Common myeloid progenitor, CD34-positive (primary cell): ENCODE measurements around the gene LEF1.
A peak's percentile ranks its signal among the peaks of the same experiment; 100 is the strongest.

Source experiments
- CTCF ChIA-PET: fragments of 350-600 bp; sonication (Branson Sonifier 250); formaldehyde crosslinking; loops from one replicate; lab custom pipeline; 2021; ENCODE audit warnings: antibody characterized with exemption; lab: Charles Lee
- POLR2A ChIA-PET: fragments of 350-600 bp; sonication (Branson Sonifier 250); formaldehyde crosslinking; loops from one replicate; lab custom pipeline; 2021; ENCODE audit warnings: antibody characterized with exemption; lab: Charles Lee
- DNase-seq, 3 donors: peaks; one replicate each; pipeline versions ENCODE4 v3.0.0 to v3.0.0-alpha.2; 2013
- H3K27ac ChIP-seq, 2 experiments: 1 replicate in 1 of 2; 2 replicates in 1 of 2; pipeline ENCODE4 v1.7.0; 2013; ENCODE audit warnings: inconsistent platforms in 2 of 2, low read length in 2 of 2, mild to moderate bottlenecking in 2 of 2, low read depth in 1 of 2, moderate library complexity in 1 of 2; ENCODE audit not compliant: severe bottlenecking in 2 of 2, insufficient read depth in 1 of 2, poor library complexity in 1 of 2
- H3K27me3 ChIP-seq, 5 experiments: replicated peaks in 2 of 5; 1 replicate in 3 of 5; 2 replicates in 2 of 5; pipeline versions ENCODE4 v1.6.1 to v1.7.0; 2013; ENCODE audit warnings: low read length in 4 of 5, mild to moderate bottlenecking in 2 of 5, moderate library complexity in 2 of 5, inconsistent platforms in 1 of 5; ENCODE audit not compliant: insufficient read depth in 5 of 5, control insufficient read depth in 4 of 5
- H3K36me3 ChIP-seq, 4 experiments: 1 replicate in 2 of 4; 2 replicates in 2 of 4; pipeline versions ENCODE4 v1.6.1 to v1.7.0; 2013; ENCODE audit warnings: low read length in 3 of 4, control low read depth in 1 of 4, mild to moderate bottlenecking in 1 of 4; ENCODE audit not compliant: control insufficient read depth in 4 of 4, insufficient read depth in 4 of 4
- H3K4me1 ChIP-seq, 4 experiments: 1 replicate in 3 of 4; 2 replicates in 1 of 4; pipeline versions ENCODE4 v1.6.1 to v1.7.1; 2013; ENCODE audit warnings: low read length in 3 of 4, mild to moderate bottlenecking in 3 of 4, control low read depth in 1 of 4, inconsistent platforms in 1 of 4, moderate library complexity in 1 of 4; ENCODE audit not compliant: control insufficient read depth in 4 of 4, insufficient read depth in 4 of 4; ENCODE audit errors: control extremely low read depth in 1 of 4
- H3K4me3 ChIP-seq, 7 experiments: 1 replicate in 4 of 7; 2 replicates in 3 of 7; pipeline versions ENCODE4 v1.5.1 to v1.7.0; 2013; ENCODE audit warnings: mild to moderate bottlenecking in 7 of 7, low read length in 6 of 7, moderate library complexity in 6 of 7, inconsistent platforms in 2 of 7, low read depth in 2 of 7, control low read depth in 1 of 7; ENCODE audit not compliant: insufficient read depth in 4 of 7, control insufficient read depth in 1 of 7; ENCODE audit errors: extremely low read depth in 1 of 7
- H3K9me3 ChIP-seq, 5 experiments: 1 replicate in 4 of 5; 2 replicates in 1 of 5; pipeline versions ENCODE4 v1.6.1 to v1.7.1; 2013; ENCODE audit warnings: low read length in 4 of 5, mild to moderate bottlenecking in 2 of 5, inconsistent platforms in 1 of 5, low read depth in 1 of 5, moderate library complexity in 1 of 5; ENCODE audit not compliant: control insufficient read depth in 4 of 5, insufficient read depth in 2 of 5; ENCODE audit errors: control extremely low read depth in 1 of 5
- WGBS: methylation state at CpG from one replicate; pipeline ENCODE4 v1.1.5; 2013; ENCODE audit not compliant: insufficient coverage; 5-methylcytosine and 5-hydroxymethylcytosine counted together

The LEF1 gene

DNA sequence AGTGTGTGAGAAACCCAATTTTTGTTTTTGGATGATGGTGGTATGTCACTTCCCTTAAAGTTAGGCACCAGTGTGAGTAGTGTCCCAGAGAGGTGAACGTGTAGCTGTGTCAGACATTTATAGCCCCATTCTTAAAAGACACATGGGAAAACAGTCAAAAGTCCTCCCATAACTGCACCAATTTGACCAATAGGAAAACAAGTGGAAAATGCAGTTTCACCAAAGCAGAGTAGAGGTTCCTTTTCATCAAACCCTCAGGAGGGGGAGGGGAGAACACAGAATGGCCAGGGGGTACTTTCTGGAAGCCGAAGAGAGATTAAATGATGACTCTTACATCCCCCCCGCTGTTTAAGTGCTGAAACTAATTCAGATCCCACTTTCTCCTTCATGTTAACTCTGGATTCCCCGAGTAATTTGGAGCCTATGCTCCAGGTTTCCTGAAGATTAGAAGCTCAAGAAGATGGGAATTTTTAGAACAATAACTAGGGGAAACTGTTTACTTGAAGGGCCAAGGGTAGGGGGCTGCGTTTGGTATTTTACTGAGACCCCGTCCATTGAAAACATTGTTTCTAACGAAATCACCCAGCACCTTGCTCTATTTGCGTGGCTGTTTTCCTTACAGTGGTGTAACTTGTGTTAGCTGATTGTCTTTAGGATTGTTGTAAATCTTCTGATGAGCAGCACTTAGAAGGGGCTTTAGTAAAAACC lies 2.1 kb upstream of the LEF1 start:
- CTCF ChIA-PET, result interaction anchor here (1.3 kb wide), 1 partner anchor 11 kb away, joined by 3 read pairs; no protein-coding TSS in a partner anchor

DNA sequence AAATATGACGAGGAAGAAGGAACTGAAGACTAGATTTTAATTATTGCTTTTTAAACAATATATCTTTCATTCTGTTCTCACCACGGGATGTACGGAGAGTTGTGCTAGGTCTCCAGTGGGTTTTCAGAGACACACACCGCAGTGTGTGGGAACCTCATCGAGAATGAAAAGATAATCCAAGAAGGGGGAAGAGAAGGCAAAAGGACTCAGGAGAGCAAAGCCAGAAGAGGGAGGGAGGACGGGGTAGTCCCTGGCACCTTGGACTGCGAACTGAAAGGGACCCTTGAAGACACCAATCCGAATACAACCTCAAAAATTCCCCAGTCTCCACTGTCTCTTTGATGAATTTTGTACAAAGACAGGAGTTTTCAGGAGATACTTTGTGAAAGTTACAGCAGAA lies 932 bp upstream of the LEF1 start:
- CTCF ChIA-PET, result no interaction called here
- Histone ChIP-seq H3K36me3 (no peaks in the 10 kb centered on the region), H3K9me3 (no peaks in the 10 kb centered on the region), H3K27ac (no peak overlapping the region), H3K4me3 (no peak overlapping the region), H3K27me3 (peaks cover 7 to 98% (median 65%) of the 10 kb centered on the region in 5 experiments), H3K4me1 (peaks cover 7 to 68% (median 56%) of the 10 kb centered on the region in 4 experiments)
- DNase-seq, result no peak
- WGBS, result 14% methylated on average over 2 of the region's 8 CpGs
- POLR2A ChIA-PET, result no interaction called here

More for the DNA sequence above, 2.1 kb upstream of the LEF1 start:
- WGBS, result 7% methylated on average over 4 of the region's 8 CpGs
- no peak overlapping the region for H3K27ac ChIP-seq
- H3K4me3 ChIP-seq, result peak overlapping the region in 1 of 7 experiments; percentile 67
- H3K27me3 ChIP-seq, result peaks cover 7 to 93% (median 60%) of the 10 kb centered on the region in 5 experiments
- H3K4me1 ChIP-seq, result peaks cover 7 to 68% (median 56%) of the 10 kb centered on the region in 4 experiments
- no peaks in the 10 kb centered on the region for H3K36me3 ChIP-seq
- POLR2A ChIA-PET, result no interaction called here
- peak in 2 of 3 donors; percentile 20 to 39 for DNase-seq
- H3K9me3 ChIP-seq, result no peaks in the 10 kb centered on the region

DNA sequence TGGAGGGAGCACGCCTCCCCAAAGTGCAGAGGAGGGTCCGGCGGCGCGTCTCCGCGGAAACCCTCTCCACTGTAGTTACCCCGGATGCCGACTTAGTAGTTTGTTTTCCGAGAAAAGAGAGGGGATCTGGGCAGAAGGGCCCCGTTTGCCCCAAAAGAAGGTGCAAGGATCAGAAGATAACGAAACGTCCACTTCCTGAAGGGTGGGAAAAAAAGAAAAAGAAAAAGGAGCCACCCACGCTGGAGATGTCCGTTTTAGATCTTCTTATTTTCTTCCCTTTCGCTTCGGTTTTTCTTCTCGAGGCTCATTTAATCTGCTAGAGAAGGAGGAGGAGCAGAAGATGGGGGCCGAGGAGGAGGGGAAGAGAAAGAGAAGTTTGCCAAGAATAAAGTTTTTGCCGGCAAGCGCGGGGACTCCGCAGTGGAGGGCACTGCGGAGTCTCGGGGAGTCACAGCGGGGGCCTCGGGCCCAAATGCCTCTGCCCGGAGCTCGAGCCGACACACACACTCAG lies 517 bp downstream of the LEF1 start:
- Histone ChIP-seq H3K36me3 (no peaks in the 10 kb centered on the region), H3K27me3 (peaks cover 7 to 95% (median 68%) of the 10 kb centered on the region in 5 experiments), H3K4me1 (peaks cover 5 to 63% (median 53%) of the 10 kb centered on the region in 4 experiments), H3K27ac (no peak overlapping the region), H3K9me3 (no peaks in the 10 kb centered on the region), H3K4me3 (peak overlapping the region; percentile 17 to 81 (median 74))
- whole genome bisulfite sequencing, result under 1% methylated on average over 18 of the region's 30 CpGs
- POLR2A ChIA-PET, result no interaction called here
- CTCF ChIA-PET, result interaction anchor here (1.0 kb wide), 1 partner anchor 403 kb away, joined by 4 read pairs; no protein-coding TSS in a partner anchor
- DNase-seq, result peak in 2 of 3 donors; percentile 66 to 73

DNA sequence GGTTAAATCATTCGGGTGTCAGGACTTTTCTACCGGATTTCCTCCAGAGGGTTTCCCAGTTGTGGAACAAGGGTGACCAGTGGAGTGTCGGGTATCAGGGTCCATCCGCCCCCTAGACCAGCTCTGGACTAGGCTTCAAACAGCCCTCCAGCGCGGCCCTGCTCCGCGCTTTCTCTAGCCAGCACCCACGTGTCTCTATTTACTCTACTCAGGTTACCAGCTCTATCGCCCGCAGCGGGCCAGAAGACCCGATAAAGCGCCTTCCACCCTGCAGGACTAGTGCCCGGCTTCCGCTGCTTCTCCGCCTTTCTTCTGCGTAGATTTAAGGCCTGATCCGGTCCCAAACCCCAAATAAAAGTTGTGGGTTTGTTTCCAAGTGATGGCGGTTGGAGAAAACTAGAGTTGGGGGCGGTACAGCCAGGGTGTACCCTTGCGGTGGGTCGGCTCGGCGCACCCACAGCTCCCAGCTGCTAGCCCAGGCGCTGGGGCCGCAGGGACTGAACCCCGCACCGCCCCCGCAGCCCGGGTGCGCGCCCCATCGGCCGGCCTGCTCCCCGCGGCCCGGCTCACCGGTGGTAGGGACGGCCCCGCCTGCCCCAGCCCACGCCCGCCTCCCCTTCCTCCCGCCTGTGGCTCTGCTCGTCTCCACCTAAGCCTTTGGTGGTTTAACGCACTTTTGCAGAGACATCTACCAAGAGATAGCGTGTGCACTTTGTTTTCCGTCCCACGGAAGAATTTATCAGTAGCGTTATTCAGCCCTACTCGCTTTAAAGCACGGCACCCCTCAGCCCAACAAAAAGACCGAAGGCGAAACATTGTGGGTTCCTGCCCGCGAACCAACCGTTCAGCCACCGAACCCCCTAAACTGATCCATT lies 2.1 kb downstream of the LEF1 start:
- no peaks in the 10 kb centered on the region for H3K36me3 ChIP-seq
- H3K27me3 ChIP-seq, result peaks cover 7 to 97% (median 66%) of the 10 kb centered on the region in 5 experiments
- H3K4me1 ChIP-seq, result peaks cover 5 to 47% (median 38%) of the 10 kb centered on the region in 4 experiments
- no peaks in the 10 kb centered on the region for H3K9me3 ChIP-seq
- ChIA-PET CTCF (no interaction called here), POLR2A (no interaction called here)
- WGBS, result 2% methylated on average over 52 of the region's 58 CpGs
- no peak overlapping the region for H3K27ac ChIP-seq
- peak overlapping the region in 6 of 7 experiments; percentile 50 to 81 (median 74) for H3K4me3 ChIP-seq
- DNase-seq, result peak in 2 of 3 donors; percentile 56 to 65

DNA sequence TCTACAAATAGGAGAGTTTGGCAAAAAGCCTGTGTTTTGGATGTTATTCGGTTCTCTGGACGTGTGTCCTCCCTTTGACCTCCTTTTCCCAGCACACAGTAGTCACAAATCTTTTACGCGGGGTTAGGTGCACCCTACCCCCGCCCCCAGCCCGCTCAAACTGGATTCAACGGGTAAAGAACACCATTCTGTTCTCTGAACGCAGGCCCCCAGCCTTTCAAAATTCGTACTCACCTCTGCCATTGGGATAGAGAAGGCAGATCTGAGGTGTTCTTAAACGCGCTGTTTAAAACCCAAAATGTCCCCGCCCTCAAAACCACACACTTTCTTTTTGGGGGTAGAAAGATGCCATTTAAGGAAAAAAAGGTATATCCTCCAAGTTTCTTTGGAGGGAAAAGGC lies 2.7 kb downstream of the LEF1 start:
- H3K4me3 ChIP-seq, result peak overlapping the region in 4 of 7 experiments; percentile 63 to 81 (median 76)

DNA sequence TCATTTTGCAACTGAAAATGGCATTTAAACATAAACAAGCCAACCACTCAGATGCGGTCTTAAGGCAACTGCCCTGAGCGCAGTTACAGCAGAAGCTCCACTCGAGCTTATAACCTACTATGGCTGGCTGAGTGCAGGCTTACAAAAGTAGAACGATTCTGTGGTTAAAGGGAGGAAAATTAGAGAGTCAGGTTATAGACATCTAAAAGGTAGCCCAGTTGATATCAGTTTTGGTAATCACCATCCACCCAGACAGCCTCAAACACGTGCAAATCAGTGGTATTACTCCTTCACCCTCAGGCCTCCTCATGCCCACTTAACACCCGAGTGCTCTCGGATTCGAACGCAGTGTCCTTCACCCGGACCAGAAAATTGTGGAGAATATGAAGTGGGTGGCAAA lies 3.1 kb downstream of the LEF1 start:
- Histone ChIP-seq H3K27ac (no peak overlapping the region), H3K9me3 (no peaks in the 10 kb centered on the region), H3K36me3 (no peaks in the 10 kb centered on the region), H3K4me3 (no peak overlapping the region), H3K27me3 (peaks cover 6 to 96% (median 66%) of the 10 kb centered on the region in 5 experiments), H3K4me1 (peaks cover 2 to 38% (median 33%) of the 10 kb centered on the region in 4 experiments)
- CTCF ChIA-PET, result no interaction called here
- 84% methylated on average over 6 of the region's 10 CpGs for WGBS
- DNase-seq, result no peak
- POLR2A ChIA-PET, result no interaction called here

More for the DNA sequence above, 2.7 kb downstream of the LEF1 start:
- POLR2A ChIA-PET, result no interaction called here
- Histone ChIP-seq H3K9me3 (no peaks in the 10 kb centered on the region), H3K4me1 (peaks cover 2 to 41% (median 33%) of the 10 kb centered on the region in 4 experiments), H3K27me3 (peaks cover 7 to 97% (median 66%) of the 10 kb centered on the region in 5 experiments), H3K27ac (no peak overlapping the region), H3K36me3 (no peaks in the 10 kb centered on the region)
- CTCF ChIA-PET, result no interaction called here
- WGBS, result 62% methylated on average over 6 of the region's 12 CpGs
- no peak for DNase-seq
